WTC11 (cell line): Measurements from ENCODE around the gene LGALS12. TPM values are rescaled to one million over a fixed set of nuclear protein-coding genes. Genes with fewer than 3 reads are reported as not detected.

ENCODE experiments used
- ATAC-seq: fragments of 200-7000 bp; cut with Tn5 transposase; 2 replicates; pipeline ENCODE4 v1.10.0; 2021; ENCODE audit warnings: mild to moderate bottlenecking, moderate library complexity
- CTCF ChIA-PET: fragments of 300-600 bp; sonication (Branson Sonifier 250); formaldehyde crosslinking; loops from one replicate; lab custom pipeline; 2021; ENCODE audit warnings: antibody characterized with exemption; lab: Charles Lee
- POLR2A ChIA-PET: fragments of 350-600 bp; sonication (Branson Sonifier 250); formaldehyde crosslinking; loops from one replicate; lab custom pipeline; 2021; ENCODE audit warnings: antibody characterized with exemption; lab: Charles Lee
- DNase-seq: peaks from one replicate; pipeline ENCODE4 v3.0.0; 2021; ENCODE audit warnings: low spot score
- H3K27ac Mint-ChIP-seq: 2 replicates; pipeline ENCODE4 v1.8.0; 2021; ENCODE audit warnings: mixed read lengths
- H3K27me3 Mint-ChIP-seq: 2 replicates; pipeline ENCODE4 v1.8.0; 2021; ENCODE audit warnings: low read depth, mild to moderate bottlenecking, moderate library complexity, mixed read lengths
- H3K36me3 Mint-ChIP-seq: 2 replicates; pipeline ENCODE4 v1.8.0; 2021; ENCODE audit warnings: mixed read lengths
- H3K4me1 Mint-ChIP-seq: 2 replicates; pipeline ENCODE4 v1.8.0; 2022; ENCODE audit warnings: mixed read lengths
- H3K4me3 Mint-ChIP-seq: 2 replicates; pipeline ENCODE4 v1.8.0; 2021; ENCODE audit warnings: mild to moderate bottlenecking, moderate library complexity, mixed read lengths
- H3K9me3 Mint-ChIP-seq: 2 replicates; pipeline ENCODE4 v1.8.0; 2021; ENCODE audit warnings: mixed read lengths
- CBFB ChIP-seq: sonication (generic); formaldehyde crosslinking; IDR thresholded peaks from 2 replicates; pipeline ENCODE4 v1.8.1; 2022; ENCODE audit warnings: mild to moderate bottlenecking, low read depth, missing genetic modification reagents
- EMX1 ChIP-seq: fragments of 250-450 bp; sonication (Bioruptor Pico); IDR thresholded peaks from 2 replicates; pipeline ENCODE4 v1.8.0; 2021; ENCODE audit warnings: mild to moderate bottlenecking
- FOXK1 ChIP-seq: sonication (generic); formaldehyde crosslinking; IDR thresholded peaks from 2 replicates; pipeline ENCODE4 v1.8.0; 2022; ENCODE audit warnings: mild to moderate bottlenecking, moderate library complexity, missing genetic modification reagents
- JAZF1 ChIP-seq: fragments of 250-450 bp; sonication (Bioruptor Pico); IDR thresholded peaks from 2 replicates; pipeline ENCODE4 v1.9.0; 2021; ENCODE audit warnings: moderate library complexity, mild to moderate bottlenecking, inconsistent platforms
- MXD4 ChIP-seq: fragments of 250-450 bp; sonication (Bioruptor Pico); IDR thresholded peaks from 2 replicates; pipeline ENCODE4 v1.8.0; 2021; ENCODE audit warnings: mild to moderate bottlenecking, moderate library complexity, borderline replicate concordance
- MYBL2 ChIP-seq: sonication (generic); formaldehyde crosslinking; IDR thresholded peaks from 2 replicates; pipeline ENCODE4 v1.8.1; 2023; ENCODE audit warnings: mild to moderate bottlenecking, moderate library complexity, missing genetic modification reagents
- RORB ChIP-seq: fragments of 250-450 bp; sonication (Bioruptor Pico); IDR thresholded peaks from 2 replicates; pipeline ENCODE4 v1.9.0; 2021; ENCODE audit warnings: mild to moderate bottlenecking
- SMAD3 ChIP-seq: sonication (generic); formaldehyde crosslinking; IDR thresholded peaks from 2 replicates; pipeline ENCODE4 v1.8.0; 2022; ENCODE audit warnings: missing genetic modification reagents, mild to moderate bottlenecking, borderline replicate concordance
- SMAD4 ChIP-seq: sonication (generic); formaldehyde crosslinking; IDR thresholded peaks from 2 replicates; pipeline ENCODE4 v1.8.0; 2022; ENCODE audit warnings: mild to moderate bottlenecking, missing genetic modification reagents
- SOX15 ChIP-seq: fragments of 250-450 bp; sonication (Bioruptor Pico); IDR thresholded peaks from 2 replicates; pipeline ENCODE4 v1.9.0; 2021; ENCODE audit warnings: mild to moderate bottlenecking
- TP53 ChIP-seq: sonication (generic); formaldehyde crosslinking; IDR thresholded peaks from 2 replicates; pipeline ENCODE4 v1.8.1; 2023; ENCODE audit warnings: mild to moderate bottlenecking, missing genetic modification reagents
- ZNF317 ChIP-seq: sonication (generic); formaldehyde crosslinking; IDR thresholded peaks from 2 replicates; pipeline ENCODE4 v1.8.1; 2023; ENCODE audit warnings: low read depth, mild to moderate bottlenecking, moderate library complexity, missing genetic modification reagents, borderline replicate concordance
- ZNF396 ChIP-seq: fragments of 250-450 bp; sonication (Bioruptor Pico); IDR thresholded peaks from 2 replicates; pipeline ENCODE4 v1.8.0; 2021; ENCODE audit warnings: mild to moderate bottlenecking, moderate library complexity, borderline replicate concordance
- total RNA-seq: library from RNA; stranded (reverse); gene quantifications from 3 replicates; pipeline ENCODE4 v1.2.3, GENCODE V29; 2021
- TF ChIP-seq, protein P1 (sequence below): fragments of 250-450 bp; sonication (Bioruptor Pico); IDR thresholded peaks from 2 replicates; pipeline ENCODE4 v1.9.0; 2021; ENCODE audit warnings: mild to moderate bottlenecking
- TF ChIP-seq, protein P2 (sequence below): sonication (generic); formaldehyde crosslinking; IDR thresholded peaks from 2 replicates; pipeline ENCODE4 v1.8.0; 2022; ENCODE audit warnings: missing genetic modification reagents
- TF ChIP-seq, protein P3 (sequence below): fragments of 250-450 bp; sonication (Bioruptor Pico); conservative IDR thresholded peaks from 2 replicates; pipeline ENCODE4 v1.9.0; 2021; ENCODE audit warnings: mild to moderate bottlenecking
- TF ChIP-seq, protein P4 (sequence below): sonication (generic); formaldehyde crosslinking; IDR thresholded peaks from 2 replicates; pipeline ENCODE4 v1.8.1; 2023; ENCODE audit warnings: mild to moderate bottlenecking, missing genetic modification reagents, moderate library complexity
- TF ChIP-seq, protein P5 (sequence below): sonication (generic); formaldehyde crosslinking; IDR thresholded peaks from 2 replicates; pipeline ENCODE4 v1.8.0; 2022; ENCODE audit warnings: mild to moderate bottlenecking, missing genetic modification reagents
- TF ChIP-seq, protein P6 (sequence below): sonication (generic); formaldehyde crosslinking; IDR thresholded peaks from 2 replicates; pipeline ENCODE4 v1.8.0; 2023; ENCODE audit warnings: missing genetic modification reagents
- TF ChIP-seq, protein P7 (sequence below): sonication (generic); formaldehyde crosslinking; IDR thresholded peaks from 2 replicates; pipeline ENCODE4 v1.8.1; 2023; ENCODE audit warnings: mild to moderate bottlenecking, missing genetic modification reagents, borderline replicate concordance

Gene LGALS12
- total RNA-seq, 1 experiment from 2014 or later, result 1.4 TPM

DNA sequence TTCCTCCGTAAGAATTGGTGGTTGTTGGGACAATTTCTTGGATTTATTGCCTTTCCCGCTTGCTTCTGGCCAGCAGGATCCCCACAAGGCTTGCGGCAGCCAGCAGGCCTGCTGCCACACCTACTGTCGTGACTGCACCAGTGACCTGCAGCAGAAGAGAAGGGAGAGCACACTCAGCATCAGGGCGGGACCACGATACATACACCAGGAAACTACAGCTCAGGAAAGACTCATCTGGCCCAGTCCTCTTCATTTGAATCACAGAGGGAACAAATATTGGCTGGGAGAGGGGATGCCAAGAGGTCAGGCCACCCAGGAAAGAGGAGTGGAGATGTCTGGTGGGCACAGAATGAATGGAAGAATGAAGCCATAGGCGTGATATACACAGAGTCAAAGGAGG lies 47.0 kb downstream of the LGALS12 start:
- POLR2A ChIA-PET, result no interaction called here
- ATAC-seq, result peak; percentile 73
- TF ChIP-seq ZNF396 (no peak), JAZF1 (CRISPR knock-in tag) (no peak), MYBL2 (CRISPR knock-in tag) (no peak), CBFB (no peak), RORB (CRISPR knock-in tag) (no peak), EMX1 (no peak), SMAD3 (no peak), FOXK1 (CRISPR knock-in tag) (no peak), TP53 (CRISPR knock-in tag) (no peak), ZNF317 (CRISPR knock-in tag) (no peak), SOX15 (CRISPR knock-in tag) (no peak), MXD4 (CRISPR knock-in tag) (no peak), SMAD4 (CRISPR knock-in tag) (no peak)
- TF ChIP-seq, protein P1, sequence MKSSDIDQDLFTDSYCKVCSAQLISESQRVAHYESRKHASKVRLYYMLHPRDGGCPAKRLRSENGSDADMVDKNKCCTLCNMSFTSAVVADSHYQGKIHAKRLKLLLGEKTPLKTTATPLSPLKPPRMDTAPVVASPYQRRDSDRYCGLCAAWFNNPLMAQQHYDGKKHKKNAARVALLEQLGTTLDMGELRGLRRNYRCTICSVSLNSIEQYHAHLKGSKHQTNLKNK, result no peak
- TF ChIP-seq, protein P2, sequence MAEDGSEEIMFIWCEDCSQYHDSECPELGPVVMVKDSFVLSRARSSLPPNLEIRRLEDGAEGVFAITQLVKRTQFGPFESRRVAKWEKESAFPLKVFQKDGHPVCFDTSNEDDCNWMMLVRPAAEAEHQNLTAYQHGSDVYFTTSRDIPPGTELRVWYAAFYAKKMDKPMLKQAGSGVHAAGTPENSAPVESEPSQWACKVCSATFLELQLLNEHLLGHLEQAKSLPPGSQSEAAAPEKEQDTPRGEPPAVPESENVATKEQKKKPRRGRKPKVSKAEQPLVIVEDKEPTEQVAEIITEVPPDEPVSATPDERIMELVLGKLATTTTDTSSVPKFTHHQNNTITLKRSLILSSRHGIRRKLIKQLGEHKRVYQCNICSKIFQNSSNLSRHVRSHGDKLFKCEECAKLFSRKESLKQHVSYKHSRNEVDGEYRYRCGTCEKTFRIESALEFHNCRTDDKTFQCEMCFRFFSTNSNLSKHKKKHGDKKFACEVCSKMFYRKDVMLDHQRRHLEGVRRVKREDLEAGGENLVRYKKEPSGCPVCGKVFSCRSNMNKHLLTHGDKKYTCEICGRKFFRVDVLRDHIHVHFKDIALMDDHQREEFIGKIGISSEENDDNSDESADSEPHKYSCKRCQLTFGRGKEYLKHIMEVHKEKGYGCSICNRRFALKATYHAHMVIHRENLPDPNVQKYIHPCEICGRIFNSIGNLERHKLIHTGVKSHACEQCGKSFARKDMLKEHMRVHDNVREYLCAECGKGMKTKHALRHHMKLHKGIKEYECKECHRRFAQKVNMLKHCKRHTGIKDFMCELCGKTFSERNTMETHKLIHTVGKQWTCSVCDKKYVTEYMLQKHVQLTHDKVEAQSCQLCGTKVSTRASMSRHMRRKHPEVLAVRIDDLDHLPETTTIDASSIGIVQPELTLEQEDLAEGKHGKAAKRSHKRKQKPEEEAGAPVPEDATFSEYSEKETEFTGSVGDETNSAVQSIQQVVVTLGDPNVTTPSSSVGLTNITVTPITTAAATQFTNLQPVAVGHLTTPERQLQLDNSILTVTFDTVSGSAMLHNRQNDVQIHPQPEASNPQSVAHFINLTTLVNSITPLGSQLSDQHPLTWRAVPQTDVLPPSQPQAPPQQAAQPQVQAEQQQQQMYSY (CRISPR knock-in tag), result no peak
- TF ChIP-seq, protein P3, sequence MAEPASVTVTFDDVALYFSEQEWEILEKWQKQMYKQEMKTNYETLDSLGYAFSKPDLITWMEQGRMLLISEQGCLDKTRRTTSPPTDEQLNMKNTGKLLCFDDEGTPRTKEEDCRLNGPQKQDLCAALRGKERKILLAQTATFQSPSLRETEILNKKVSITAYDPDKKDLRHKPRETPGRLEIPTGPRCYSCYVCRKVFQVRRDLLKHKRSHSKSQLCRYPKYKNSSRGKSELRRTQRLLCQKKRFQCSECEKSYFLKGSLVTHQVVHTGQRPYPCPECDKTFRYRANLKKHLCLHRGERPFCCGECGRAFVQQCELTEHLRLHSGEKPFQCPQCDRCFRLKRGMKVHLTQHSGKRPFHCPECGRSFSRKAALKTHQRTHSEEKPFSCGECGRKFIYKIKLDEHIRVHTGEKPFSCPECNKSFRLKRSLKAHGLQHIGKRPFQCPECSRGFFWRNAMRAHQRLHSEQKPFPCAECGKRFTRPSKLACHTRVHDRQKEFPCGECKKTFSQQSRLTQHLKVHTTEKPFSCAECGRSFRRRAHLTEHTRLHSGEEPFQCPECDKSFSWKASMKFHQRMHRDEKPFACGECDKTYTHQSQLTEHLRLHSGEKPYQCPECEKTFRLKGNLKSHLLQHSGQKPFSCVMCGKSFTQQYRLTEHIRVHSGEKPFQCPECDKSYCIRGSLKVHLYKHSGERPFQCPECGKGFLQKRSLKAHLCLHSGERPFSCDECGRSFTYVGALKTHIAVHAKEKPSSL (CRISPR knock-in tag), result no peak
- TF ChIP-seq, protein P4, sequence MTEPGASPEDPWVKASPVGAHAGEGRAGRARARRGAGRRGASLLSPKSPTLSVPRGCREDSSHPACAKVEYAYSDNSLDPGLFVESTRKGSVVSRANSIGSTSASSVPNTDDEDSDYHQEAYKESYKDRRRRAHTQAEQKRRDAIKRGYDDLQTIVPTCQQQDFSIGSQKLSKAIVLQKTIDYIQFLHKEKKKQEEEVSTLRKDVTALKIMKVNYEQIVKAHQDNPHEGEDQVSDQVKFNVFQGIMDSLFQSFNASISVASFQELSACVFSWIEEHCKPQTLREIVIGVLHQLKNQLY (CRISPR knock-in tag), result no peak
- TF ChIP-seq, protein P5, sequence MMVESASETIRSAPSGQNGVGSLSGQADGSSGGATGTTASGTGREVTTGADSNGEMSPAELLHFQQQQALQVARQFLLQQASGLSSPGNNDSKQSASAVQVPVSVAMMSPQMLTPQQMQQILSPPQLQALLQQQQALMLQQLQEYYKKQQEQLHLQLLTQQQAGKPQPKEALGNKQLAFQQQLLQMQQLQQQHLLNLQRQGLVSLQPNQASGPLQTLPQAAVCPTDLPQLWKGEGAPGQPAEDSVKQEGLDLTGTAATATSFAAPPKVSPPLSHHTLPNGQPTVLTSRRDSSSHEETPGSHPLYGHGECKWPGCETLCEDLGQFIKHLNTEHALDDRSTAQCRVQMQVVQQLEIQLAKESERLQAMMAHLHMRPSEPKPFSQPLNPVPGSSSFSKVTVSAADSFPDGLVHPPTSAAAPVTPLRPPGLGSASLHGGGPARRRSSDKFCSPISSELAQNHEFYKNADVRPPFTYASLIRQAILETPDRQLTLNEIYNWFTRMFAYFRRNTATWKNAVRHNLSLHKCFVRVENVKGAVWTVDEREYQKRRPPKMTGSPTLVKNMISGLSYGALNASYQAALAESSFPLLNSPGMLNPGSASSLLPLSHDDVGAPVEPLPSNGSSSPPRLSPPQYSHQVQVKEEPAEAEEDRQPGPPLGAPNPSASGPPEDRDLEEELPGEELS (CRISPR knock-in tag), result no peak
- TF ChIP-seq, protein P6, sequence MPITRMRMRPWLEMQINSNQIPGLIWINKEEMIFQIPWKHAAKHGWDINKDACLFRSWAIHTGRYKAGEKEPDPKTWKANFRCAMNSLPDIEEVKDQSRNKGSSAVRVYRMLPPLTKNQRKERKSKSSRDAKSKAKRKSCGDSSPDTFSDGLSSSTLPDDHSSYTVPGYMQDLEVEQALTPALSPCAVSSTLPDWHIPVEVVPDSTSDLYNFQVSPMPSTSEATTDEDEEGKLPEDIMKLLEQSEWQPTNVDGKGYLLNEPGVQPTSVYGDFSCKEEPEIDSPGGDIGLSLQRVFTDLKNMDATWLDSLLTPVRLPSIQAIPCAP (CRISPR knock-in tag), result no peak
- TF ChIP-seq, protein P7, sequence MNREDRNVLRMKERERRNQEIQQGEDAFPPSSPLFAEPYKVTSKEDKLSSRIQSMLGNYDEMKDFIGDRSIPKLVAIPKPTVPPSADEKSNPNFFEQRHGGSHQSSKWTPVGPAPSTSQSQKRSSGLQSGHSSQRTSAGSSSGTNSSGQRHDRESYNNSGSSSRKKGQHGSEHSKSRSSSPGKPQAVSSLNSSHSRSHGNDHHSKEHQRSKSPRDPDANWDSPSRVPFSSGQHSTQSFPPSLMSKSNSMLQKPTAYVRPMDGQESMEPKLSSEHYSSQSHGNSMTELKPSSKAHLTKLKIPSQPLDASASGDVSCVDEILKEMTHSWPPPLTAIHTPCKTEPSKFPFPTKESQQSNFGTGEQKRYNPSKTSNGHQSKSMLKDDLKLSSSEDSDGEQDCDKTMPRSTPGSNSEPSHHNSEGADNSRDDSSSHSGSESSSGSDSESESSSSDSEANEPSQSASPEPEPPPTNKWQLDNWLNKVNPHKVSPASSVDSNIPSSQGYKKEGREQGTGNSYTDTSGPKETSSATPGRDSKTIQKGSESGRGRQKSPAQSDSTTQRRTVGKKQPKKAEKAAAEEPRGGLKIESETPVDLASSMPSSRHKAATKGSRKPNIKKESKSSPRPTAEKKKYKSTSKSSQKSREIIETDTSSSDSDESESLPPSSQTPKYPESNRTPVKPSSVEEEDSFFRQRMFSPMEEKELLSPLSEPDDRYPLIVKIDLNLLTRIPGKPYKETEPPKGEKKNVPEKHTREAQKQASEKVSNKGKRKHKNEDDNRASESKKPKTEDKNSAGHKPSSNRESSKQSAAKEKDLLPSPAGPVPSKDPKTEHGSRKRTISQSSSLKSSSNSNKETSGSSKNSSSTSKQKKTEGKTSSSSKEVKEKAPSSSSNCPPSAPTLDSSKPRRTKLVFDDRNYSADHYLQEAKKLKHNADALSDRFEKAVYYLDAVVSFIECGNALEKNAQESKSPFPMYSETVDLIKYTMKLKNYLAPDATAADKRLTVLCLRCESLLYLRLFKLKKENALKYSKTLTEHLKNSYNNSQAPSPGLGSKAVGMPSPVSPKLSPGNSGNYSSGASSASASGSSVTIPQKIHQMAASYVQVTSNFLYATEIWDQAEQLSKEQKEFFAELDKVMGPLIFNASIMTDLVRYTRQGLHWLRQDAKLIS, result no peak

More for the DNA sequence above, 47.0 kb downstream of the LGALS12 start:
- H3K4me1 Mint-ChIP-seq, result peaks cover 36% of the 10 kb centered on the region
- H3K9me3 Mint-ChIP-seq, result peaks cover 15% of the 10 kb centered on the region
- CTCF ChIA-PET, result interaction anchor here (1.3 to 2.2 kb wide), 2 partner anchors 62 to 83 kb away, joined by 4 to 5 read pairs; partner anchors contain the start of gene PLAAT5
- H3K27ac Mint-ChIP-seq, result peak overlapping the region; percentile 17; the same call in 1 of the 2 replicates
- peaks cover 8% of the 10 kb centered on the region; the same call in 1 of the 2 replicates for H3K27me3 Mint-ChIP-seq
- peaks cover 5% of the 10 kb centered on the region for H3K36me3 Mint-ChIP-seq
- no peak for DNase-seq
- no peak overlapping the region for H3K4me3 Mint-ChIP-seq
